ENCODE data around the gene COL4A3.

The COL4A3 gene

GRCh38 chr2:227214622-227215041 is 50.2 kb downstream of the COL4A3 start:
- H3K9ac ChIP-seq (ENCODE audit: low read length) = no peak overlapping the region
- H3K4me1 ChIP-seq (ENCODE audit: insufficient read depth, low read length, severe bottlenecking) = no peaks in the 10 kb centered on the region
- H3K36me3 ChIP-seq (ENCODE audit: insufficient read depth, low read length) = 0 out of 2 replicates have a peak, but pooled peaks cover 3% of the 10 kb centered on the region

GRCh38 chr2:227219312-227220105 is 55.1 kb downstream of the COL4A3 start:
- H3K36me3 ChIP-seq (ENCODE audit: insufficient read depth, low read length) = 0 out of 2 replicates have a peak, but pooled peaks cover 3% of the 10 kb centered on the region
- TF ChIP-seq EZH2 (IDR thresholded peaks at IDR 0.05; ENCODE audit: borderline replicate concordance, low read length) (no peak), CTCF (IDR thresholded peaks at IDR 0.05; ENCODE audit: low read length) (no peak)

More at GRCh38 chr2:227214622-227215041, 50.2 kb downstream of the COL4A3 start:
- no peak overlapping the region for H3K4me3 ChIP-seq (ENCODE audit: low read depth, low read length, poor library complexity, severe bottlenecking)
- H3F3A ChIP-seq (ENCODE audit: insufficient read depth, low read length) = no peaks in the 10 kb centered on the region
- TF ChIP-seq EZH2 (IDR thresholded peaks at IDR 0.05; ENCODE audit: borderline replicate concordance, low read length) (no peak), CTCF (IDR thresholded peaks at IDR 0.05; ENCODE audit: low read length) (no peak)
- no peaks in the 10 kb centered on the region for H3K27me3 ChIP-seq (ENCODE audit: insufficient read depth, low read length)
- H3K9me2 ChIP-seq (ENCODE audit: low read depth, low read length) = no peaks in the 10 kb centered on the region
- H3K79me2 ChIP-seq (ENCODE audit: insufficient read depth, low read length) = no peaks in the 10 kb centered on the region
- H3K27ac ChIP-seq (ENCODE audit: low read depth, low read length, poor library complexity, severe bottlenecking) = no peak overlapping the region
- H3K9me3 ChIP-seq (ENCODE audit: low read length) = peaks cover 5% of the 10 kb centered on the region; the same call in 1 of the 2 replicates
- no peaks in the 10 kb centered on the region for H4K20me1 ChIP-seq (ENCODE audit: insufficient read depth, low read length)
- no peak overlapping the region for H3K4me2 ChIP-seq (ENCODE audit: low read length)
- H2AFZ ChIP-seq (ENCODE audit: low read length) = no peak overlapping the region

GRCh38 chr2:227221120-227221519 is 56.7 kb downstream of the COL4A3 start:
- Histone ChIP-seq H3F3A (ENCODE audit: insufficient read depth, low read length) (no peaks in the 10 kb centered on the region), H3K9me3 (ENCODE audit: low read length) (0 out of 2 replicates have a peak, but pooled peaks cover 5% of the 10 kb centered on the region), H2AFZ (ENCODE audit: low read length) (no peak overlapping the region), H3K27ac (ENCODE audit: low read depth, low read length, poor library complexity, severe bottlenecking) (no peak overlapping the region), H3K4me2 (ENCODE audit: low read length) (no peak overlapping the region), H3K9ac (ENCODE audit: low read length) (no peak overlapping the region), H3K36me3 (ENCODE audit: insufficient read depth, low read length) (0 out of 2 replicates have a peak, but pooled peaks cover 3% of the 10 kb centered on the region), H3K27me3 (ENCODE audit: insufficient read depth, low read length) (no peaks in the 10 kb centered on the region), H3K9me2 (ENCODE audit: low read depth, low read length) (no peaks in the 10 kb centered on the region), H3K4me3 (ENCODE audit: low read depth, low read length, poor library complexity, severe bottlenecking) (no peak overlapping the region), H4K20me1 (ENCODE audit: insufficient read depth, low read length) (no peaks in the 10 kb centered on the region), H3K79me2 (ENCODE audit: insufficient read depth, low read length) (no peaks in the 10 kb centered on the region), H3K4me1 (ENCODE audit: insufficient read depth, low read length, severe bottlenecking) (no peaks in the 10 kb centered on the region)
- TF ChIP-seq CTCF (IDR thresholded peaks at IDR 0.05; ENCODE audit: low read length) = no peak
- TF ChIP-seq EZH2 (IDR thresholded peaks at IDR 0.05; ENCODE audit: borderline replicate concordance, low read length) = no peak

More at GRCh38 chr2:227219312-227220105, 55.1 kb downstream of the COL4A3 start:
- Histone ChIP-seq H3K4me1 (ENCODE audit: insufficient read depth, low read length, severe bottlenecking) (no peaks in the 10 kb centered on the region), H3K27me3 (ENCODE audit: insufficient read depth, low read length) (no peaks in the 10 kb centered on the region), H3K9me2 (ENCODE audit: low read depth, low read length) (no peaks in the 10 kb centered on the region), H3K27ac (ENCODE audit: low read depth, low read length, poor library complexity, severe bottlenecking) (no peak overlapping the region), H2AFZ (ENCODE audit: low read length) (no peak overlapping the region), H3K4me2 (ENCODE audit: low read length) (no peak overlapping the region), H4K20me1 (ENCODE audit: insufficient read depth, low read length) (no peaks in the 10 kb centered on the region), H3K9me3 (ENCODE audit: low read length) (peaks cover 5% of the 10 kb centered on the region; the same call in 1 of the 2 replicates), H3F3A (ENCODE audit: insufficient read depth, low read length) (no peaks in the 10 kb centered on the region), H3K79me2 (ENCODE audit: insufficient read depth, low read length) (no peaks in the 10 kb centered on the region), H3K4me3 (ENCODE audit: low read depth, low read length, poor library complexity, severe bottlenecking) (no peak overlapping the region), H3K9ac (ENCODE audit: low read length) (no peak overlapping the region)

All from OCI-LY1 (cell line).